GM20431 (cell line): ENCODE results near the gene SCART1.

ENCODE experiments used
- in situ Hi-C: fragments of 300-500 bp; cut with MseI, MboI; formaldehyde crosslinking; loops from one replicate; pipeline ENCODE4 v1.15.0; 2020; ENCODE audit warnings: low sequenced_read_pairs; ENCODE audit not compliant: unreplicated experiment

Gene SCART1

DNA sequence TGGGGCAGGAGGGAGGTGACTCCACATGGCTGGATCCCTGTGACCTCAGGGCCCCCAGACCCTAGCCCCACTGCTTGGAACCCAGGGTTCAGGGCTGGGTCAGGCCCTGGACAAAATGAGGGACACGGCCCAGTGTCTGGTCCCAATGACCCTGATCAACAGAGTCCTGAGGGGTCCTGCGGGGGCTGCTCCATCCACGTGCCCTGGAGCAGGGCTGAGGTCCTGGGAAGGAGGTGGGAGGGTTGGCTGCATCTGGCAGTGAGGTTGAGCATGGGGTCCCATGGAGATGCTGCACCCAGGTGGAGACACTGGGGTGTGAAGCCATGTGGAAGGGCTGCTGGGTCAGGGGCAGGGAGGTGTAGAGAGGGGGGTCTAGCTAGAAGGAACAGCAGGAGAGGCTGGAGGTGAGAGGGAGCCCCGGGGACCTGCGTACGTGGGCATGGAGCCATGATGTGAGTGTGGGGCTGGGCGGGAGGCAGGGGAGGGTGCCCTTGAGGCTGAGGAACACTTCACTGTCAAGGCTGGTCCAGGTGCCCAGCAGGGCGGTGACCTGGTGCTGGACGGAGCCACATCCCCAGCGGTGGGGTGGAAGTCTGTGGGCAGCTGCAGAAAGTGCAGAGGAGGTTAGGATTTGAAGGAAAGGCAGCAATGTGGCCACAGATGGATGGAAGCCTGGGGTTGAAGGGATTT, 604 bp downstream of the SCART1 start:
- in situ Hi-C loops: no loop called here

DNA sequence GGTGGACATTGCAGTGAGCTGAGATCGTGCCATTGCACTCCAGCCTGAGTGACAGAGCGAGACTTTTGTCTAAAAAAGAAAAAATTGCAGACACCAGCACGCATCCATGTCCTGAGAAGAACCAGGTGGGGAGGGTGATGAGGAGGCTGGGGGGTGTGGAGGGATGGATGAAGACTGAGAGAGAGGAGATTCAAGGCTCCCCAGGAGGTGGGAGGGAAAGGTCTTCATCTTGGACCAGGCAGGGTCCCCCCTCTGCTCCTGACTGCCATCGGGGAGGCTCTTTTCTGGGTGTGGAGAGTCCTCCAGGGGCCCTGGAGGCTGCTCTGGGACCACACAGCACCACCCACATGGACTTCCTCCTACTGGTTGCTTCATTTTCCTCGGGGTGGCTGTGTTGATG, 1.5 kb downstream of the SCART1 start:
- in situ Hi-C loops: no loop called here

DNA sequence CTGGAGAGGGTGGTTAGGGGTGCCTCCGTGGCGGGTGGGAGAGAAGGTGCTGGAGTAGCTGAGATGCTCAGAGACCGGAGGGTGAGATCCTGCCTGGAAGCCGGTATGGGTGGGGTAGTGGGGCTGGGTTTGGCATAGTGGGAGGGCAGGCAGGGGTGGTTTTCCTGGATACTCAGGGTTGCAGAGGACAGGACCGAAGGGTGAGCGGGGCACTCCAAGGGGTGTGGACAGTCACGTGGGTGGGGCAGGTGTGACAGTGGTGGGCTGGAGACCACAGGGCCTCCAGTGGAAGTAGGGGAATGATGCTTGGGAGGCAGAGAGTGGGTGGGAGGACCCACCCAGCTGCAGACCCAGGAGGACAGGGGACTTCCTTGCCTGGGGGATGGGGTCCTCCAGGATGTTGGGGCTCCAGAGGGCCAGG, 1.9 kb downstream of the SCART1 start:
- in situ Hi-C loops: no loop called here

DNA sequence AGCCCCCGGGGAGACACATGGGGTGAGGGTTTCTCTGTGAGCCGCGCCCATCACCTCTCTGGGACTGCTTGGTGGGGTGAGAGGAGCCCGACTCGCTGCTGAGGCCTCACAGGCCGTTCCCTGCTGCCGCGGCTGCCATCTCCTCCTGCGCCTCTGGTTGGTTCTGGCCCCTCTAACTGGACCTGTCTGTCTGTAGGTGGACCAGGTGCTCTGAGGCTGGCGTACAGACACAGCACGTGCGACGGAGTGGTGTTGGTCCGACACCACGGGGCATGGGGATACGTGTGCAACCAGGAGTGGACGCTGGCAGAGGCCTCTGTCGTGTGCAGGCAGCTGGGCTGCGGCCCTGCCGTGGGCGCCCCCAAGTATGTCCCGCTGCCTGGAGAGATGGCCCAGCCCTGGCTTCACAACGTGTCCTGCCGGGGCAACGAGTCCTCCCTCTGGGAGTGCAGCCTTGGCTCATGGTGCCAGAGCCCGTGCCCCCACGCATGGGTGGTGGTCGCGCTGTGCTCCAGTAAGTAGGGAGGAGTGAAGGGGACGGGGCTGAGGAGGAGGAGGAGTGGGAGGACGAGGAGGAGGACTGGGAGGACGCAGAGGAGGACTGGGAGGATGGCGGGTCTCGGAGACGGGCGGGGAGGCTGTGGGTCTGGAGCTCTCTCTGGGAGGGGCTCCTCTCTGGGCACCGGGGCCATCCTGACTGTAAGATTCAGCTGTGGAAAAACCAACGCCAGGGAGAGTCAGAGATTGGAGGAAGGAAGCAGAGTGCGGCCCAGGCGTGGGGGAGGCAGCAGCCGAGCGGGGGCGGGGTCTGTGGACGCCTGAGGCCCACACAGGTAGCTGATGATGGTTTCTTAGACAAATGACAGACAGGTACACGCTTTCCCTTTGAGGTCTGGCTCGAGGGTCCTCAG, 2.6 kb downstream of the SCART1 start:
- in situ Hi-C loops: no loop called here

DNA sequence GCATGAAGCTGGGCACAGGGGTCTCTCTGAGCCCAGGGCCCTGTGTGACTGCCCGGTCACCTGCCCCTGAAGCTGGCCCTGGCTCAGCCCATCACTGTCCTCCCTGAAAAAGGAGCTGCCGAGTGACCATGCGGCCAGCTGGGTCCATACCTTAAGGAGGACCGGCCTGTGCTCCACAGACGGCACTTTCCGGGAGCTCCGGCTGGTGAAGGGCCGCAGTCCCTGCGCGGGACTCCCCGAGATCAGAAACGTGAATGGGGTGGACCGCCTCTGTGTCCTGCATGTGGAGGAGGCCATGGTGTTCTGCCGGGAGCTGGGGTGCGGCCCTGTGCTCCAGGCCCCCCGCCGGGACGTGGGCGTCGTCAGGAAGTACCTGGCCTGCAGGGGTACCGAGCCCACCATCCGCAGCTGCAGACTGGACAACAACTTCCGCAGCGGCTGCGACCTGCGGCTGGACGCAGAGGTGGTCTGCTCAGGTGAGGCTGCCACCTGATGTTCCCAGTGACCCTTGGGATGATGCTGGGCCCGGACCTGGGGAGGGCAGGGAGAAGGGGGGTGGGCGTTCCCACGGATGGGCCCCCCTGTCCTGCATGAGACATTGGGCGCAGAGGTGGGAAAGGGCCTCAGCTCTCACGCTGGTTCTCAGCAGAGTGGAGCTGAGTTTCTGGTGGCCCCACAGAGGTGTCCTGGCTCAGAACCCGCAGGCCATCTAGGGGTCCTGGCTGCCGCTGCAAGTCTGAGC, 3.5 kb downstream of the SCART1 start:
- in situ Hi-C loops: no loop called here

DNA sequence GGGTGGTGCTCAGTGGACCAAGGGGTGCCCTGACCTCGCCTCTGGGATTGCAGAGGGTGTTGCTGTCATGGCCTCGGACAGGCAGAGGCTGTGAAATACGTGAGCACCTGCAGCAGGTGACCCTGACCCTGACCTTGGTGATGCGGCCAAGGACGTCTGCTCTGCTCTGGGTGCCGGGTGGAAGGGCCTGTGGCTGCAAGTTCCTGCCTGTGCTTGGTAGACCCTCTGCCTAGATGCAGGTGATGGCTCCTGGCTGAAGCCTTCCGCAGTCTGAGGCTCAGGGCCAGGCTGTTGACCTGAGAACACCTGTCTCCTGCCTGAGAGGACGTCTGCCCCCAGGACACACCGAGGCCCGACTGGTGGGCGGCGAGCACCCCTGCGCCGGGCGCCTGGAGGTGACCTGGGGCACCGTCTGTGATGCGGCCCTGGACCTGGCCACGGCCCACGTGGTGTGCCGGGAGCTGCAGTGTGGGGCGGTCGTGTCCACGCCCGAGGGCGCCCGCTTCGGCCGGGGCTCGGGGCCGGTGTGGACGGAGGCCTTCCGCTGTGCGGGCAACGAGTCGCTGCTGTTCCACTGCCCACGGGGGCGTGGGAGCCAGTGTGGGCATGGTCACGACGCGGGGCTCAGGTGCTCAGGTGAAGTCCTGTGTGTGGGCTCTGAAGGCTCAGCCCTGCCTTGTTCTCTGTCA, 4.4 kb downstream of the SCART1 start:
- in situ Hi-C loops: no loop called here

DNA sequence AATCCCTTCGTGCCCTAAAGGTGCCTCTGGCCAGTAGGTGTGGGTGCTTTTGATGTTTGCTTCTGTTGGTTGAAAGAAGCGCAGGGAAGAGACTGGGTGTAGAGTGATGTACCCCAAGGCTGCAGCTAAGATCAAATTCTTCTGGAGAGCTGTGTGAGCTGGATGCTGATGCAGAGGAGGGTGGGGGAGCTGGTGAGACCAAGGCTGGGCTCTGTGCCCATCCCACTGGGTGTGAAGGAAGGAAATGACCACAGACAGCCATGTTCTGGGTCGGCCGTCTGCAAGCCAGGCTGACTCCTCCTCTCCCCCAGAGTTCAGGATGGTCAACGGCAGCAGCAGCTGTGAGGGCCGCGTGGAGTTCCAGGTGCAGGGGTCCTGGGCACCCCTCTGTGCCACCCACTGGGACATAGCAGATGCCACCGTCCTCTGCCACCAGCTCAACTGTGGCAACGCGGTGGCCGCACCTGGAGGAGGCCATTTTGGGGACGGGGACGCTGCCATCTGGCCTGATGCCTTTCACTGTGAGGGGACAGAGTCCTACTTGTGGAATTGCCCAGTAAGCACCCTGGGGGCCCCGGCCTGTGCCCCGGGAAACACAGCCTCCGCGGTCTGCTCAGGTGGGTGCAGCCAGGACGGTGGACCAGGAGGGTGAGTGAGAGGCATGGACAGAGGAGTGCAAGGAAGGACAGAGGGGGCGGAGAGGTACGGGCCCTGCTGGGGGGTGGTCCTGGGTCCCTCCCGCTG, 5.1 kb downstream of the SCART1 start:
- in situ Hi-C loops: no loop called here

DNA sequence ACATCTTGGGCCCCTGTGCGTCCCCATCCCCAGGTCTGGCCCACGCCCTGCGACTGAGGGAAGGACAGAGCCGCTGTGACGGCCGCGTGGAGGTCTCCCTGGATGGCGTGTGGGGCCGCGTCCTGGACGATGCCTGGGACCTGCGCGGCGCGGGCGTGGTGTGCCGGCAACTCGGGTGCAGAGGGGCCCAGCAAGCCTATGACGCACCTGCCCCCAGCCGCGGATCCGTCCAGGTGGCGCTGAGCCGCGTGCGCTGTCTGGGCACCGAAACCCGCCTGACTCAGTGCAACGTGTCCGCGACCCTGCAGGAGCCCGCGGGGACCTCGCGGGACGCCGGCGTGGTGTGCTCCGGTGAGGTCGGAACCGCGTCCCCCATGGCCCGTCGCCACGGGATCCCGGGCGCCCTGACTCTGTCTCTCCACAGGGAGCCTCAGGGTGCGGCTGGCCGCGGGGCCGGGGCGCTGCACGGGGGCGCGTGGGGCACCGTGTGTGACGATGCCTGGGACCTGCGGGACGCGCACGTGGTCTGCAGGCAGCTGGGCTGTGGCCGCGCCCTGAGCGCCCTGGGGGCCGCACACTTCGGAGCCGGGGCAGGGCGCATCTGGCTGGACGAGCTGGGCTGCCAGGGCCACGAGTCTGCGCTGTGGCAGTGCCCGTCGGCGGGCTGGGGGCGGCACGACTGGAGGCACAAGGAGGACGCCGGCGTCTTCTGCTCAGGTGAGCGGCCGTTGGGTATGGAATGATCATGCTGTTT, 5.9 kb downstream of the SCART1 start:
- in situ Hi-C loops: no loop called here

DNA sequence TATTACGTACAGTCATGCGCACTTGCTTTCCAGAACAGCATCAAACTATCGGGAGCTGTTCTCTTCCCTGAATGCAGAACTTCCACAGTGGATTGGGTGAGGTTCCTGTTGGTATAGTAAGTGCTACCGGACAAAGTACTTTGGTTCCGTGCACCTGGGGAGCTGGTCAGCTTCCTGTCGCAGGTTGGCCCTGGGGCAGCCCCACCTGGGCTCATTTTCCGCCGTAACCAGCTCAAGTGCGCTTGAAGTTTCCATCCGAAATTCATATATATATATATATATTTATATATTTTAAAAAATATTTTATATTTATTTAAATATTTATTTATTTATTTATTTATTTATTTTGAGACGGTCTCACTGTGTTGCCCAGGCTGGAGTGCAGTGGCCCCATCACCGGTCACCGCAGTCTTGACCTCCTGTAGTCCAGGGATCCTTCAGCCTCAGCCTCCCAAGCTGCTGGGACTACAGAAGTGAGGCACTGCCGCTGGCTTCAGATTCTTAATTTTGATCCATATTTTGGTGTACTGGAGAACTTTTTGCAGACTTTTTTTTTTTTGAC, 6.5 kb downstream of the SCART1 start:
- in situ Hi-C loops: no loop called here

DNA sequence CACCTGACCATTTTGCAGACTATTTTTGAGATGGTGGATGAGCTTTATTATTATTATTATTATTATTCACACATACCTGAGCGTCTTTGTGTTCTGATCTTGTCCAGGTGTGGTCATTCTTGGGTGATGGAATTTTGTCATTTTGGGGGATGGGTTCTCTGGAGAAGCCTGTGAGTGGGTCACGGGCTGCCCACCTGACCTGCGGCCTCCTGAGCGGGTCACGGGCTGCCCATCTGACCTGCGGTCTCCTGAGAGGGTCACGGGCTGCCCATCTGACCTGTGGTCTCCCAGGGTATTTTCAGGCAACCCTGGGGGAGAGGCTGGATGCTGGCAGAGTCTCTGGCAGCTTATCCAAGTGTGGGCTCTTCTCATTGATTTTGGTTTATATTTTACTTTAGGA, 7.3 kb downstream of the SCART1 start:
- in situ Hi-C loops: no loop called here

DNA sequence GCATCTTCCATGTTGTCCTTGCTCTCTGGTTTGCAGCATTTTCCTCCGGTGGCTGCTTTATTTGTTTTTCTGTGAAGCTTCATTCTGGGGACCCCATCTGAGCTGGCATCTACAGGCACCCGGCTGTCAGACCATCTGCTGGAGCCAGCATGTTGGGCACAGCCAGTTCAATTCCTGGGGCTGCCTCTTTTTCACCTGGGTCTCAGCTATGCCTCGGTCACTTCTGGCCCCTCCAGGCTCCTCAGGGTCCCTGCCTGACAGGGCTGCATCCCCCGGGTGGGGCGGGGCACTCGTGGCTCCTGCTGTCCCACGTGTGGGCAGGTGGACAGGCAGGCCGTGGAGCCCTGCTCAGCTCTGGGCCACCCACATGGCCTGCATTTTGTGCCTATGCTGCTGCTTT, 8.1 kb downstream of the SCART1 start:
- in situ Hi-C loops: no loop called here

DNA sequence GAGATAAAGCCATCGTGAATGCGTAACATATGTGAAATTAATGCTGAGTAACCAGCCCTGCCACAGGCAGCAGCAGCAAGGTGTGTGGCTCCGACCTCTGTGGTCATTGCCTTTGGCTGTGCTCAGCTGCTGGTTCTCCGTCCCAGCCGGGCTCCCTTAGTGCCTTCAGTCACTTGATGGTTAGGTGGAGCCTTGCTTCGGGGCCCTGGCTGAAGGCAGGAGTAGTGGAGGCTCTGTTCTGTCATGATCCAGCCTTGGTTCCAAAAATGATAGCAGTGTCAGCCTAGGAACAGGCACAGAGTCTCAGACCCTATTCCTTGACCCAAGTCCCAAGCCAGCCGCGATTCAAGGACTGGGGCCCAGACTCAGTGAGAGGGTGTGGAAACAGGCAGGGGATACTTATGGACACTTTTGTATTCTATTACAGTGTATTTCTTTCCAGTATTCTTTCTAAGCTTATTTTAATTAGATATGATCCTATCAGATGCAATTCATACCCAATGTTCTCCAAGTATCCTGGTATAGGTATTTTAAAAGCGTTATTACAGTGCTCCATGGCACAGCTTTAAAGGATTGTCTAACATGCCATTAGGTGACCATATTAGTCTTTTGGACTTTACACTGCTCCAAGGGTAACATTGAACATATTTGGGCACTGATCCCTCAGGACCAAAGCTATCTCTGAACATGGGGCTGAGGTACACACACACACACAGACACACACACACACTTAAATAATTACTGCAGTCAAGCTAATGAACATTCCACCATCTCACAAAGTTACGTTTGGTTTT, 9.0 kb downstream of the SCART1 start:
- in situ Hi-C loops: no loop called here

DNA sequence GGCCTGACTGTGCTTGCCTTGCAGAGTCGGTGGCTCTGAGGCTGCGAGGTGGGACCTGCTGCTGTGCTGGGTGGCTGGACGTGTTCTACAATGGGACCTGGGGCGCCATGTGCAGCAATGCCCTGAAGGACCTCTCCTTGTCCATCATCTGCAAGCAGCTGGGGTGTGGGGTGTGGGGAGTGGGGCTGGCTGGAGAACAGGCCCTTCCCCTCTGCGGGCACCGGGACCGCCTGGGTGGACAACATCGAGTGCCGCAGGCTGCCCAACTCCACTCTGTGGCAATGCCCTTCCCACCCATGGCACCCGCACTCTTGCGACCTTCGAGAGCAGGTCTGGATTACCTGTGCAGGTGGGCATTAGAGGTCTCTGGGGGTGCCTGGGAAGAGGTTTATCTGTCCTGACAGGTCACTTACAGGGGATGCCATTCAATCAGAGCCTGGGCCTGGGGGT, 10.9 kb downstream of the SCART1 start:
- in situ Hi-C loops: no loop called here

DNA sequence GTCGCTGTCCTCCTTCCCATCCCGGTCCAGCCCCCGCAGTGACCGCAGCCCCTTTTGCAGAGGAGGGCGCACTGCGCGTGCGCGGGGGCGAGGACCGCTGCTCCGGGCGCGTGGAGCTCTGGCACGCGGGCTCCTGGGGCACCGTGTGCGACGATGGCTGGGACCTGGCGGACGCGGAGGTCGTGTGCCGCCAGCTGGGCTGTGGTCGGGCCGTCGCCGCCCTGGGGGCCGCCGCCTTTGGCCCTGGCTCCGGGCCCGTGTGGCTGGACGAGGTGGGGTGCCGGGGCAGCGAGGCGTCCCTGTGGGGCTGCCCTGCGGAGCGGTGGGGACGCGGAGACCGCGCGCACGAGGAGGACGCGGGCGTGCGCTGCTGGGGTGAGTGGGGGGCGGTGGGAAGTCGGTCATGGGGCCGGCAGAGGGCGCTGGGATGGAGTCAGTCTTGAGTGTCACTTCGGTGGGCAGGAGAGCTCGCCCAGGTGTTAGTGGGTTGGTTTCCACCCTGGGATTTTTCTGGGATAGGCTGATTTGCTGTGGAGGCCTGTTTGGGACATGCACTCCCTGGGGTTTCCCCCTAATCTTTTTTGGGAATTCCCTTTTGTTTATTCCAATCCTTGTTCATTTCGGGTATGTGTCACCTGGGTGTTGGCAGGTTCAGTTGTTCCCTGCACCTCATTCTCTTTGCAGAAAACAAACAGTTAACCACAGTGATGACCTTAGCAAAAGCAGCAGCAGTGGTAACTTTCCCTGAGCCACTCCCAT, 11.6 kb downstream of the SCART1 start:
- in situ Hi-C loops: no loop called here

DNA sequence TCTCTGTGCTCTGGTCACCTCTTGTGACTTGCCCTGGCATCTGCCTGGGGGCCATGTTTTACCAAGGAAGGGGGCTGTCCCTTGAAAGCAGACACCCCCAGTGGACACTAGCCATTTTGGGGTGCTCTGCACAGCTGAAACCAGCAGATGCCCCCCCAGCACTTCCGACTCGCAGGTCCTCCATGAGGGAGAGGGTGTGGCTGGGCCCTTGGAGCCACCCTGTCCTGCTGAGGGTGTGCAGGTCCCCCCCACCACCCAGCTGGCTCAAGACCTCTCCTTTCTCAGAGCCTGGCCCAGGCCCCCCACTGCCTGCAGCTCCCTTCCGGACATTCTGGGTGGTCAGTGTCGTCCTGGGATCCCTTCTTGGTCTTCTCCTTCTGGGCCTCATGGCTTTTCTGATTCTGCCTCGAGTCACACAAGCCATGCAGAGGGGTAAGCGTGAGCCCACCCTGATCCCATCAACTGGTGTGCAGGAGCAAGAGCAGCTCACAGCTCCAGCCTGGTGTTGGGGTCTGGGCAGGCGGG, 12.3 kb downstream of the SCART1 start:
- in situ Hi-C loops: no loop called here

DNA sequence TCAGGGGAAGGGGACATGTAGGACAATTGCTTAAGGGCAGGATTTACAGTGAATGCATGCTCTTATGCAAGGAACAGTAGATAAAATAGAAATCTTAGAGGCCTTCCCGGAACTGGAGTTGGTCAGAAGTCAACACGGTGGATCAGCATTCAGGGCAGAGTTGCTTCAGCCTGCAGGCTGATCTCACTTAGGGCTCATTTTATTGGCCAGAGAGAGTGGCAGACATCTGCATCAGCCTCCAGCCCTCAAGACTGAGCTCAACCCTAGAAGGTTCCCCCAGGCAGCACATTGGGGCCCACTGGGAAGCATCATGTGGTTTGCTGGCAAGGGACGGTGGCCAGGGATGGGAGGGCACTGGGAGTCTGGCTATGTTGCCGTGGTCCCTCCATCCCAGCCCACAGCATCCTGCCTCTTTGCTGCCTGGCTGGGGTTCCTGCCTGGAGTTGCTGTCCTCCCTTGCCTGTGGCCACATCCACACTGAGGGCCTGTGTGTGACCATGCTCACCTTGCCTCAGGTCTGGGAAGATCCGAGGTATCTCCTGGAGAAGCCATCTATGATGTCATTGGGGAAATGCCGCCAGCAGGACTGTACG, 13.0 kb downstream of the SCART1 start:
- in situ Hi-C loops: no loop called here
